Peyer's patch (tissue), 4 donors: ENCODE results near the gene ST8SIA3. TPM values are rescaled to one million over a fixed set of nuclear protein-coding genes. Genes with fewer than 3 reads are reported as not detected.

ENCODE experiments used
- DNase-seq, 3 donors: peaks; one replicate each; pipeline ENCODE4 v3.0.0-alpha.2; 2017 to 2019
- H3K27ac ChIP-seq, 4 donors: fragments of 200-600 bp; sonication (generic); one replicate each; pipeline ENCODE4 v1.5.1; 2016 to 2019
- H3K27me3 ChIP-seq, 2 donors: fragments of 200-600 bp; sonication (generic); one replicate each; pipeline ENCODE4 v1.5.1; 2019
- H3K36me3 ChIP-seq, 3 donors: fragments of 200-600 bp; sonication (generic); one replicate each; pipeline ENCODE4 v1.5.1; 2016 to 2019
- H3K4me1 ChIP-seq, 4 donors: fragments of 200-600 bp; sonication (generic); one replicate each; pipeline ENCODE4 v1.5.1; 2016 to 2019
- H3K4me3 ChIP-seq, 4 donors: fragments of 200-600 bp; sonication (generic); 1 replicate in 3 of 4; 2 replicates in 1 of 4; pipeline ENCODE4 v1.5.1; 2016 to 2019; ENCODE audit warnings: mild to moderate bottlenecking in 1 of 4
- H3K9me3 ChIP-seq, 4 donors: fragments of 200-600 bp; sonication (generic); one replicate each; pipeline ENCODE4 v1.5.1; 2016 to 2019; ENCODE audit warnings: mild to moderate bottlenecking in 1 of 4
- POLR2A ChIP-seq, 2 donors: fragments of 450-650 bp; IDR thresholded peaks; one replicate each; pipeline ENCODE4 v1.5.1; 2017; ENCODE audit warnings: antibody characterized with exemption in 2 of 2, mild to moderate bottlenecking in 2 of 2, moderate library complexity in 2 of 2
- total RNA-seq, 4 donors: library from RNA; depleted of rRNA; stranded (reverse); fragments of >200 nt; gene quantifications; one replicate each; pipeline ENCODE4 v1.1.0, GENCODE V29; 2016
- TF ChIP-seq, protein P1 (sequence below), 6 experiments: fragments of 450-650 bp in 4 of 6; fragments of 200-600 bp in 2 of 6; sonication (generic) in 1 of 6; IDR thresholded peaks; one replicate each; pipeline ENCODE4 v1.5.1; 2017 to 2019; ENCODE audit warnings: antibody characterized with exemption in 6 of 6, mild to moderate bottlenecking in 3 of 6, moderate library complexity in 1 of 6

Gene ST8SIA3
- total RNA-seq, 4 donors from 2014 or later: 0.09 to 0.13 TPM; not detected in 2

GRCh38 chr18:57336343-57336742 is 16.0 kb upstream of the ST8SIA3 start:
- H3K27me3 ChIP-seq: no peaks in the 10 kb centered on the region
- H3K27ac ChIP-seq: no peak overlapping the region
- no peaks in the 10 kb centered on the region for H3K9me3 ChIP-seq
- H3K4me3 ChIP-seq: no peak overlapping the region
- no peaks in the 10 kb centered on the region for H3K4me1 ChIP-seq
- DNase-seq: no peak
- no peak for TF ChIP-seq POLR2A (IDR thresholded peaks at IDR 0.05)
- TF ChIP-seq, protein P1, sequence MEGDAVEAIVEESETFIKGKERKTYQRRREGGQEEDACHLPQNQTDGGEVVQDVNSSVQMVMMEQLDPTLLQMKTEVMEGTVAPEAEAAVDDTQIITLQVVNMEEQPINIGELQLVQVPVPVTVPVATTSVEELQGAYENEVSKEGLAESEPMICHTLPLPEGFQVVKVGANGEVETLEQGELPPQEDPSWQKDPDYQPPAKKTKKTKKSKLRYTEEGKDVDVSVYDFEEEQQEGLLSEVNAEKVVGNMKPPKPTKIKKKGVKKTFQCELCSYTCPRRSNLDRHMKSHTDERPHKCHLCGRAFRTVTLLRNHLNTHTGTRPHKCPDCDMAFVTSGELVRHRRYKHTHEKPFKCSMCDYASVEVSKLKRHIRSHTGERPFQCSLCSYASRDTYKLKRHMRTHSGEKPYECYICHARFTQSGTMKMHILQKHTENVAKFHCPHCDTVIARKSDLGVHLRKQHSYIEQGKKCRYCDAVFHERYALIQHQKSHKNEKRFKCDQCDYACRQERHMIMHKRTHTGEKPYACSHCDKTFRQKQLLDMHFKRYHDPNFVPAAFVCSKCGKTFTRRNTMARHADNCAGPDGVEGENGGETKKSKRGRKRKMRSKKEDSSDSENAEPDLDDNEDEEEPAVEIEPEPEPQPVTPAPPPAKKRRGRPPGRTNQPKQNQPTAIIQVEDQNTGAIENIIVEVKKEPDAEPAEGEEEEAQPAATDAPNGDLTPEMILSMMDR (IDR thresholded peaks at IDR 0.05): no peak
- H3K36me3 ChIP-seq: no peaks in the 10 kb centered on the region

GRCh38 chr18:57337890-57338289 is 14.5 kb upstream of the ST8SIA3 start:
- DNase-seq: no peak
- H3K36me3 ChIP-seq: no peaks in the 10 kb centered on the region
- TF ChIP-seq, protein P1 (IDR thresholded peaks at IDR 0.05): no peak

DNA sequence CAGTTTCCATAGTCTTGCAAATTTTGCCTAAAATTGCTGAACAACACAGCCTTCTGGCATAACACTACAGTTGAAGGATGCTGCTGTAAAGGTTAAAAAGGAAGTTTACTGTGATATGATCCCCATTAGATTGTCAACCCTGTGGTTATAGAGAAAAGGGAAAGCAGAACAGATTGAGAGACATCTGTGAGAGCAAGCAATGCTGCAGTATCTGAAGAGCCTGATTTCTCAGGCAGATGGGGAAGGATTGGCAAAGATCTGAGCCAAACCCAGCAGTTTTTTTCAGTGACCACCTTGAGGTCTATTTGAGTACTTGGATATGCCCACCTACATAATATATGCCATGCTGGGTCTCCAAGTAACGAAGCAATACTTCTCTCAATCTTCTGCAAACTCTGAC is 8.5 kb upstream of the ST8SIA3 start:
- no peaks in the 10 kb centered on the region for H3K27me3 ChIP-seq

More at GRCh38 chr18:57337890-57338289, 14.5 kb upstream of the ST8SIA3 start:
- Histone ChIP-seq H3K9me3 (no peaks in the 10 kb centered on the region), H3K27ac (no peak overlapping the region), H3K4me3 (no peak overlapping the region), H3K4me1 (no peaks in the 10 kb centered on the region), H3K27me3 (no peaks in the 10 kb centered on the region)

DNA sequence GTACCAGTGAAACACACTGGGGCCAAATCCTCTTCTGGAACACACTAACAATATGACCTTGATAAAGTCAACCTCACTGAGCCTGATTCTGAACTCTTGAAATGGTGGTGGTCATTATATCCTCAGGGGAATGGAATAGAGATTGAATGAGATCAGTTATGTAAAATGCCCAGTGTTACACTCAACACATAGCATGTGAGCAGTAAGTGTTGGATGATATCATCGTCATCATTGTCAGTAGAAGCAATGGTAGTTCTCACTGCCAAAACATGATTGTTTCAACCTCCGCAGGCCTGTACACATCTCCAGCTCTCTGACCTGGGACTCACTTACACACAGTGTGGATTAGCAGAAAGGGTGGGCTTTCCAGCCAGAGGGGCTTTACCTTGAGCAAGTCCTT is 5.5 kb upstream of the ST8SIA3 start:
- H3K9me3 ChIP-seq: no peaks in the 10 kb centered on the region
- H3K4me1 ChIP-seq: no peaks in the 10 kb centered on the region
- DNase-seq: no peak
- H3K27me3 ChIP-seq: no peaks in the 10 kb centered on the region
- H3K27ac ChIP-seq: no peak overlapping the region
- H3K4me3 ChIP-seq: no peak overlapping the region
- TF ChIP-seq, protein P1 (IDR thresholded peaks at IDR 0.05): no peak
- TF ChIP-seq POLR2A (IDR thresholded peaks at IDR 0.05): no peak
- no peaks in the 10 kb centered on the region for H3K36me3 ChIP-seq

More for the DNA sequence above, 8.5 kb upstream of the ST8SIA3 start:
- Histone ChIP-seq H3K36me3 (no peaks in the 10 kb centered on the region), H3K4me3 (no peak overlapping the region), H3K9me3 (no peaks in the 10 kb centered on the region), H3K27ac (no peak overlapping the region), H3K4me1 (no peaks in the 10 kb centered on the region)
- no peak for TF ChIP-seq POLR2A (IDR thresholded peaks at IDR 0.05)
- TF ChIP-seq, protein P1 (IDR thresholded peaks at IDR 0.05): no peak
- no peak for DNase-seq

DNA sequence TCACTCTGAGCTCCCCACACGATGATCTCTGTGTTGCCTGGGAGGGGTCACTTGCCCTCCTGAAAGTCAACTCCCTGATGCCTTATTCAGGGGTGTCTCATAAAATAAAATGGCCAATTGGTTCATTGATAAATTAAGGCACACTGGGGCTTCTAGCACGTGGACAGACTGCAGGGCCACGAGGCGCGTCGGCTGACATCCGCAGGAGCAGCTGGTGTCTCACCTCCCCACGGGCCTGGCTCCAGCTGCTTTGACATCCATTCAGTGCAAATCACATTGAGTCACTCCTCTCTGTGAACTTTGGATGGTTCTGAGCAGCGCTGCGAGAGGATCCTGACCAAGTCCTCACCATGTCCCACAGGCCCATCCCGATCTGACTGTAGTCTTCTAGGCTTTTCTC is 4.6 kb upstream of the ST8SIA3 start:
- Histone ChIP-seq H3K27ac (no peak overlapping the region), H3K4me3 (no peak overlapping the region), H3K9me3 (no peaks in the 10 kb centered on the region), H3K4me1 (no peaks in the 10 kb centered on the region), H3K27me3 (peaks cover 0 to 9% of the 10 kb centered on the region in 2 donors), H3K36me3 (no peaks in the 10 kb centered on the region)
- DNase-seq: no peak
- TF ChIP-seq, protein P1 (IDR thresholded peaks at IDR 0.05): no peak
- TF ChIP-seq POLR2A (IDR thresholded peaks at IDR 0.05): no peak

- no peak for DNase-seq
- peaks cover 0 to 10% (median 0%) of the 10 kb centered on the region in 4 donors for H3K9me3 ChIP-seq
- no peaks in the 10 kb centered on the region for H3K36me3 ChIP-seq
- H3K27ac ChIP-seq: no peak overlapping the region
- H3K4me1 ChIP-seq: no peaks in the 10 kb centered on the region
- H3K4me3 ChIP-seq: no peak overlapping the region
- H3K27me3 ChIP-seq: peaks cover 0 to 22% of the 10 kb centered on the region in 2 donors
- TF ChIP-seq, protein P1 (IDR thresholded peaks at IDR 0.05): no peak
- TF ChIP-seq POLR2A (IDR thresholded peaks at IDR 0.05): no peak
Observed at GRCh38 chr18:57352761-57353136, 392 bp downstream of the ST8SIA3 start.
